Muscle layer of colon (tissue), 2 donors: ENCODE measurements around the gene IFNL4.
"Not testable (repeated sequence)": the region's sequence is repeated elsewhere in the genome, so short reads cannot be mapped to it uniquely, and the experiment has no call there.

Source experiments
- H3K27ac ChIP-seq: one replicate; pipeline ENCODE4 v1.7.0; 2013; ENCODE audit warnings: low read depth, mild to moderate bottlenecking, low read length, moderate library complexity
- H3K27me3 ChIP-seq, 2 donors: one replicate each; pipeline ENCODE4 v1.7.0; 2013; ENCODE audit warnings: low read length in 2 of 2, mild to moderate bottlenecking in 2 of 2; ENCODE audit not compliant: insufficient read depth in 2 of 2, control insufficient read depth in 1 of 2
- H3K36me3 ChIP-seq: one replicate; pipeline ENCODE4 v1.7.0; 2013; ENCODE audit warnings: mild to moderate bottlenecking, low read length; ENCODE audit not compliant: insufficient read depth
- H3K4me1 ChIP-seq: one replicate; pipeline ENCODE4 v1.7.0; 2013; ENCODE audit warnings: mild to moderate bottlenecking, low read length; ENCODE audit not compliant: insufficient read depth
- H3K4me3 ChIP-seq, 2 donors: one replicate each; pipeline ENCODE4 v1.7.0; 2013; ENCODE audit warnings: low read length in 2 of 2, low read depth in 1 of 2, mild to moderate bottlenecking in 1 of 2, moderate library complexity in 1 of 2
- H3K9ac ChIP-seq: one replicate; pipeline ENCODE4 v1.7.0; 2013; ENCODE audit warnings: low read length
- H3K9me3 ChIP-seq: one replicate; pipeline ENCODE4 v1.7.0; 2013; ENCODE audit warnings: mild to moderate bottlenecking, low read length
- donor health status: abdominal sarcoma.
- donor health status: Adenocarcinoma of cecum.

IFNL4 gene

DNA sequence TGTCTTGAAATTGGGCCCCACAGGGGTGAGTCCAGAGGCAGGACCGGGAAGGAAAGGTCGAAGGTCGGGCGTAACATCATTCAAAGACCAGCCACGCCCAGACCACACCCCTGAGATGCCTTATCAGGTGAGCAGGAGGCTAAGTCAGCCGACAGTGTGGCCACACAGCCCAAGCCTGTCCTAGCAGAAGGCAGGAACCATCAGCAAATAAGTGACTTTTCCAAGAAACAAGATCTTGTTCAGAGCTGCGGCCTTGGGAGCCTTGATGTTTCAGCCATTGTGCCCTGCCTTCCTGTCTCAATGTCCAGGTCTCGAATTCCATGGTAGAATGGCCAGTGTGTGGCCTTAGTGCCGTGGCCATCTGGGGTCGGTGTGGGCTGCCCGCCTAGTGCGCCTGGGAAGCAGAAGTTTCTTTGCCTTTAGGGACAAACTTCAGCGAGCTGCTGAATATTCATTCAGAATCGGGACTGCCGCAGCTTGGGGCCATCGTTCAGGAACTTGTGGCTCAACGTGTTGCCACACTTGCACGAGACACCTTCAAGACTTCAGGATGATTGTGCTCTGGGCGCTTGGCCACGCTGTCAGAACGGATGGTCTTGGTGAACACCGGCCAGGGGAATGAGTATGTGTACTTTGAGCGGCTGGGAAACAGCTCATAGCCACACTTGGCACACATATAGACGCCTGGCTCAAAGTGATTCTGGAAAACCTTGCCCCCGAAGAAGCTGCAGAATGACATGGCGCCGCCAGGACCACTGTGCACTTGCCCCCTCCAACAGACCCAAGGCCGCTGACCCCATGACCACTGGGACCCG is 6.1 kb upstream of the IFNL4 start:
- Histone ChIP-seq H3K27me3 (peaks cover 0 to 11% of the 10 kb centered on the region in 2 donors), H3K9me3 (no peaks in the 10 kb centered on the region), H3K4me3 (no peak overlapping the region), H3K36me3 (no peaks in the 10 kb centered on the region), H3K27ac (no peak overlapping the region), H3K9ac (no peak overlapping the region), H3K4me1 (no peaks in the 10 kb centered on the region)

DNA sequence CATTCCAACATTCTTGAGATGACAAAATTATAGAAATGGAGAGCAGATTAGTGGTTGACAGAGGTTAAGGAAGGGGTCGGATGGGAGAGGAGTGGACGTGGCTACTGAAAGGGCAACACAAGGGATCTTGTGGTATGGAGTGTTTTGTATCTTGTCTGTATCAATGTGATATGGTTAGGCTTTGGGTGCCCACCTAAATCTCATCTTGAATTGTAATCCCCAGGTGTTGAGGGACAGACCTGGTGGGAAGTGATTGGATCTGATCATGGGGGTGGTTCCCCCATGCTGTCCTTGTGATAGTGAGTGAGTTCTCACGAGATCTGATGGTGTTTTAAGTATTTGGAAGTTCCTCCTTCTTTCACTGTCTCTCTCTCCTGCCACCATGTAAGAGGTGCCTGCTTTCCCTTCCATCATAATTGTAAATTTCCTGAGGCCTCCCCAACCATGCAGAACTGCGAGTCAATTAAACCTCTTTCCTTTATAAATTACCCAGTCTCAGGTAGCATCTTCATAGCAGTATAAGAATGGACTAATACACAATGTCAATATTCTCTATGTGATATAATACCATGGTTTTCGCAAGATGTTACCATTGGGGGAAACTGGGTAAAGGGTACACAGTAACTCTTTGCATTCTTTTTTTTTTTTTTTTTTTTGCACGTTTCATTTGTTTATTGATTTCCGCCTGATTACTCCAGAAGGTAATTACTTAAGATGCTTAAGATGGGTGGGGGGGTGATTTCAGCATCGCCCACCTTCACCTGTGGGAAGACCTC is 4.9 kb upstream of the IFNL4 start:
- Histone ChIP-seq H3K27ac (no peak overlapping the region), H3K27me3 (peaks cover 0 to 21% of the 10 kb centered on the region in 2 donors), H3K4me1 (no peaks in the 10 kb centered on the region)

DNA sequence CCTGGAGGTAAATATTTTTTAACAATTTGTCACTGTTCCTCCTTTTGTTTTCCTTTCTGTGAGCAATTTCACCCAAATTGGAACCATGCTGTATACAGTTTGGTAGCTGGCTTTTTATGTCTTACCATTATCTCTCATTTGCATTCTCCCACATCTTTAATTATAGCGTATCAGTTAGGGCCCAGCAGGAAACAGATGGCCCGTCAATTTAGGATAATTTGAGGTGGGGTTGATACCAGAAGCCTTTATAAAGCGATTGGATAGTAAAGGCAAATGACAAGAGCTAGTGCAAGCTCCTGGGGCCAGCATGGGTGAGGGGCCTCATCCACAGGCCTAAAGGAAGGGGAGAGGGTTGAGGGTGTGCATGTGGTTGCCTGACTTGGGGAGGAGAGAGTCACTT is 3.8 kb upstream of the IFNL4 start:
- H3K27me3 ChIP-seq = peaks cover 0 to 32% of the 10 kb centered on the region in 2 donors
- H3K27ac ChIP-seq = no peak overlapping the region
- no peaks in the 10 kb centered on the region for H3K4me1 ChIP-seq
- no peak overlapping the region for H3K4me3 ChIP-seq
- no peak overlapping the region for H3K9ac ChIP-seq
- no peaks in the 10 kb centered on the region for H3K36me3 ChIP-seq
- H3K9me3 ChIP-seq = no peaks in the 10 kb centered on the region

More for the DNA sequence above, 4.9 kb upstream of the IFNL4 start:
- no peak overlapping the region for H3K9ac ChIP-seq
- no peaks in the 10 kb centered on the region for H3K36me3 ChIP-seq
- H3K9me3 ChIP-seq = no peaks in the 10 kb centered on the region
- no peak overlapping the region for H3K4me3 ChIP-seq

DNA sequence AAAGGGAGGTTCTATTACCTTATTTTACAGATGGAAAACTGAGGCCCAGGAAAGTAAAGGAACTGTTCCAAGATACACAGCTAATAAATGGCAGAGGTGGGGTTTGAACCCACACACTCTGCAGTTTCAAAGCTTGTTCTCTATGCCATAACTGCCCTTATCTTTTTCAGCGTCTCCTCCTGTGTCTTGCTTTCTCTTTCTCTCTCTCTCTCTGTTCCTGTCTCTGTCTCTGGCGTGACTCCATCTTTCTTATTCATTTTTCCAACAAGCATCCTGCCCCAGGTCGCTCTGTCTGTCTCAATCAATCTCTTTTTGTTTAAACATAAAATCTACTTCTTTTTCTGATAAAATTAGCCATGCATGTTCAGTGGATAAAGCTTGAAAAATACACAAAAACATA is 3.2 kb upstream of the IFNL4 start:
- peaks cover 0 to 38% of the 10 kb centered on the region in 2 donors for H3K27me3 ChIP-seq
- H3K9ac ChIP-seq = no peak overlapping the region
- no peaks in the 10 kb centered on the region for H3K36me3 ChIP-seq
- H3K4me3 ChIP-seq = no peak overlapping the region
- H3K4me1 ChIP-seq = no peaks in the 10 kb centered on the region
- no peak overlapping the region for H3K27ac ChIP-seq
- H3K9me3 ChIP-seq = no peaks in the 10 kb centered on the region

DNA sequence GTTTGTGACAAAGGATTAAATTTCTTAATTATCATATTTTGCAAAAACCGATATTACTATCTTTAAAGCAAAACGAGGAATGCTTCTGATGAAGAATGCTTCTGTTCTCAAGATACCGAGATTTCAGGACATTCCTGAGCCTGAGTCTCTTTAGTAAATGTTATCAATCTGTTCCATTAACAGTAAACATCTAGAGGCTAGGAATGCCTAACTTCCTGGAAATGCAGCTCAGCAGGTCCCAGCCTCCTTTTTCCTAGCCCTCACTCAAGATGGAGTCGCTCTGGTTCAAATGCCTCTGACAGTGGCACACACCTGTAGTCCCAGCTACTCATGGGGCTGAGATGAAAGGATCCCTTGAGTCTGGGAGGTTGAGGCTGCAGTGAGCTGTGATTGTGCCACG is 2.4 kb upstream of the IFNL4 start:
- Histone ChIP-seq H3K27ac (no peak overlapping the region), H3K4me3 (no peak overlapping the region), H3K36me3 (no peaks in the 10 kb centered on the region), H3K27me3 (peaks cover 0 to 34% of the 10 kb centered on the region in 2 donors), H3K4me1 (no peaks in the 10 kb centered on the region), H3K9ac (no peak overlapping the region), H3K9me3 (no peaks in the 10 kb centered on the region)

DNA sequence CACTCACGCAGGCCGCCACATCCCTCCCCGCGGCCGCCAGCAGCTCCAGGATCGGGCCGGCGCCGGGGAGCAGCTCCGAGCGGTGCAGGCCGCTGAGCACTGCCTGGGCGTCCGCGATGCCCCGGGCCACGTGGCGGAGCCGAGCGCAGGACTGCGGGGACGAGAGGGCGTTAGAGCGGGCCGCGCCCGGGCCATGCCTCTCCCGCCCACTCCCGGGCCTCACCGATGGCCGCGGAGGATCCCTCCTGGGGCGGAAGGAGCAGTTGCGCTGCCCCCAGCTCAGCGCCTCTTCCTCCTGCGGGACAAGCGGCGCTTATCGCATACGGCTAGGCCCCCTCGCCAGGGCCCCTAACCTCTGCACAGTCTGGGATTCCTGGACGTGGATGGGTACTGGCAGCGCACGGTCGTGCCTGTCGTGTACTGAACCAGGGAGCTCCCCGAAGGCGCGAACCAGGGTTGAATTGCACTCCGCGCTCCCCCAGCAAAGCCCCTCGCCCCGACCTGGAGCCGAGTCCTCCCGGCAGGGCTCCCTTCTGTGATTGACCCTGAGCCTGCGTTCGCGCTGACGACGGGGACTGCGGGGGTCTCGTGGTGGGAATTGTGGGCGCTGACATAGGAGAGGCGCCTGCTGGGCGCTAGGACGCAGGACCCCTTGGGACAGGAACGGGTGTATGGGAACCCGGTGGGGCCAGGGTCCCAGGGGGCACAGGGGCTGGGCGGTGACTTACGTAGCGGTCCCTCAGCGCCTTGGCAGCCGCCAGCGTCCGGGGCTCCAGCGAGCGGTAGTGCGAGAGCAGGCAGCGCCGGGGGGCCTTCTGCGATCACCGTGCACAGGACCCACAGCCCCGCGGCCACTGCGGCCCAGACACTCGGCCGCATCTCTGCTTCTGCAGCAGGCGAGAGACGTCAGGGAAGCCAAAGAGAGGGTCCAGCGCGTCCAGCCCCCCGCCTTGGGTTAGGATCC is 673 bp downstream of the IFNL4 start:
- H3K27me3 ChIP-seq = peaks cover 0 to 34% of the 10 kb centered on the region in 2 donors
- no peak overlapping the region for H3K9ac ChIP-seq
- H3K36me3 ChIP-seq = no peaks in the 10 kb centered on the region
- H3K9me3 ChIP-seq = no peaks in the 10 kb centered on the region
- H3K4me3 ChIP-seq = no peak overlapping the region
- H3K4me1 ChIP-seq = no peaks in the 10 kb centered on the region
- no peak overlapping the region for H3K27ac ChIP-seq

DNA sequence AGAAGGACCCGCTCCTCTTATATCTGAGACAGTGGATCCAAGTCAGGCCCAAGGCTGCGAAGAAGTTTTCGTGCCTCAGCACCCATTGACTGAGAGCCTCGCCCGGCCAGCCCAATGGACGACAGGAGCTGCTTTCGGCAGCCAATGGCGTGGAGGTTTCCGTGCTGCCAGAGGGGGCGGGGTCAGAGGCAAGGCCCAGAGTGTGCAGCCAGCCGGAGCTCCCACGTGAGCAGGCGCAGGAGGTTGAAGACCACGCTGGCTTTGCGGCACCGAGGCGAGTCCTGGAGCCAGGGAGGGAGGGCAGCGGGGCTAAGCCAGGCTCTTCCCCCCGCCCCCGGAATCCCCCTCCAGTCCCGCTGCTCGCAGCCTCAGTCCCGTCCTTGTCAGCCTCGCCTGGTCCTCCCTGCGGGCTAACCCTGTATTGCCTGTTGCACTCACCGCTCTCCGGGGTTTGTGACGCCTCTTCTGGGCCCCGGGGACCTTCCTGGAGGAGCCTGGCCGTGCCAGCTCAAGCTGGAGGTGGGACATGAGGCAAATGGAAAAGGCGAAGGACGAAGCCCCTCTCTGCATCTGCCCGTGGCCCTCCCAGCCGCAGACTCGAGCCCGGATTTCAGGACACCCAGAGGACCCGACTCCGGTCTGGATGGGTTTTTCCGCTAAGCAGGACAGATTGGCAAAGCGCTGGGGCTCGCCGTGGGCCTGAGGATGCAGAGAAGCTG is 1.5 kb downstream of the IFNL4 start:
- Histone ChIP-seq H3K27ac (no peak overlapping the region), H3K9ac (no peak overlapping the region), H3K4me1 (no peaks in the 10 kb centered on the region), H3K9me3 (no peaks in the 10 kb centered on the region), H3K27me3 (peaks cover 0 to 34% of the 10 kb centered on the region in 2 donors), H3K4me3 (no peak overlapping the region), H3K36me3 (no peaks in the 10 kb centered on the region)

DNA sequence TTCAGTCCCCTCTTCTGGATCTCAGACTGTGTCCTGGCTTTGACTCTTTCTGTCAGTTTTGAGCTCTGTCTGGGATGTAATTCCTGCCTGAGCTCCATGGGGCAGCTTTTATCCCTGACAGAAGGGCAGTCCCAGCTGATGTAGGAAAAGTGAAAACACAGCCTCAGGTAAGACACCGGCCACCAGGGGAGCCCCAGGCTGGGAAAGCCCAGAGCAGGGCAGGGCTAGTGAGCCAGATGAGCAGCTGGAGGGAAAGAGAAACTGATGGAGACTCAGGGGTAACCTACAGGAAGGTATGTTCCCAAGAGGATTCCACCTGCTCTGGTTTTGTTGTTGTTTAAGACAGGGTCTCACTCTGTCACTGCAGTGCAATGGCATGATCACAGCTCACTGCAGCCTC is 3.5 kb downstream of the IFNL4 start:
- H3K27me3 ChIP-seq = peaks cover 0 to 32% of the 10 kb centered on the region in 2 donors
- H3K4me3 ChIP-seq, H3K9ac ChIP-seq, H3K27ac ChIP-seq, H3K4me1 ChIP-seq, H3K36me3 ChIP-seq, H3K9me3 ChIP-seq: not testable (repeated sequence)

DNA sequence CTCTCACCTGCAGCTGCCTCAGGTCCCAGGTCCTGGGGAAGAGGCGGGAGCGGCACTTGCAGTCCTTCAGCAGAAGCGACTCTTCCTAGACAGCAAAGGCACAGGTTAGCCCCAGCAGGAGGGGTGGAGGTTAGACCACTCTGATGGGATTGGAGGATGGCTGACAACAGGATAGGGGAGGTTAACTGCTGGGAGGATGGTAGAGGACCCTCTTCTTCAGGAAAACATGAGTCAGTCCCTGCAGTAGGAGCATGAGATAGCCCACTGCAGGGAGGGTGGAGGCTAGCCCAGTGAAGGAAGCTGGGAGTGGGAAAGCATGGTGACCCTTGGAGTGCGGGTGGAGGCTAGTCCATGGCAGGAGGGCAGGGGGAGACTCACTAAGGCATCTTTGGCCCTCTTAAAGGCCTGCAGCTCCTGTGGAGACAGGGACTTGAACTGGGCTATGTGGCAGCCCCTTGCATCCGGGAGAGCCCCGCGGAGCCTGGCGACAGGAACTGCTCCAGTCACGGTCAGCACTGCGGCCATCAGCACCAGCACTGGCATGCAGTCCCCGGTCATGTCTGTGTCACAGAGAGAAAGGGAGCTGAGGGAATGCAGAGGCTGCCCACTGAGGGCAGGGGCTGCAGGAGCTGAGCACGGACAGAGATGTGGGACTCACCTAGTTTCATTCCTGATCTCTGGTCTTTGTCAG is 4.1 kb downstream of the IFNL4 start, which contains the start of gene IFNL3:
Gene IFNL3, minus strand, starts transcription at position 597 of the 691 bp plus-strand sequence. Its CDS starts 39 bp downstream, at position 558.
- H3K27me3 ChIP-seq = peaks cover 0 to 26% of the 10 kb centered on the region in 2 donors
- not testable (repeated sequence) for H3K27ac ChIP-seq, H3K4me3 ChIP-seq, H3K36me3 ChIP-seq, H3K9ac ChIP-seq, H3K4me1 ChIP-seq, H3K9me3 ChIP-seq

DNA sequence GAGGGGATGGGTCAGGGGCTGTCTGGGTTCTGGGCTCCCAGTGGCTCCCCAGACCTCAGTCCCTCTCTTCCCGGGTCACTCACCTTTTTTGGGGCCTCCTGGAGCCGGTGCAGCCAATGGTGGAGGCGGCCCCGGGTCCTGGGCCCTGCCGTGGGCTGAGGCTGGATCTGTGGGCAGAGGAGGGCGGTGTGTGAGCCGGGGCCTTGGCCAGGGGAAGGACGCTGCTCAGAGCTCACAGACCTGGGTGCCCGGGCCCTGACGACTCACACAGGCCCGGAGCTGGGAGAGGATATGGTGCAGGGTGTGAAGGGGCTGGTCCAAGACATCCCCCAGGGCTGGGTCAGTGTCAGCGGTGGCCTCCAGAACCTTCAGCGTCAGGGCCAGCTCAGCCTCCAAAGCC is 4.9 kb downstream of the IFNL4 start:
- H3K36me3 ChIP-seq, H3K27ac ChIP-seq, H3K4me3 ChIP-seq, H3K4me1 ChIP-seq, H3K9me3 ChIP-seq, H3K9ac ChIP-seq: not testable (repeated sequence)
- H3K27me3 ChIP-seq = peaks cover 0 to 19% of the 10 kb centered on the region in 2 donors
